Stimulated activated CD8-positive, alpha-beta memory T cell treated with anti-CD3 and anti-CD28 coated beads, Interleukin-7, amount 100 ng/mL, for 48 hours (primary cell): Measurements from ENCODE around the gene GALNT13.

Source experiments
- DNase-seq, 2 donors: peaks; one replicate each; pipeline ENCODE4 v3.0.0-alpha.2; 2020; ENCODE audit warnings: low read depth in 1 of 2; ENCODE audit errors: extremely low read depth in 1 of 2

Gene GALNT13

GRCh38 chr2:154289870-154290269 is 418.1 kb downstream of the GALNT13 start:
- no peak for DNase-seq

GRCh38 chr2:154291511-154291910 is 419.8 kb downstream of the GALNT13 start:
- DNase-seq, result no peak

- no peak for DNase-seq
Measured at GRCh38 chr2:154291927-154292326, 420.2 kb downstream of the GALNT13 start.

- DNase-seq, result no peak
Measured at GRCh38 chr2:154293864-154294263, 422.1 kb downstream of the GALNT13 start.

- DNase-seq, result no peak
Measured at GRCh38 chr2:154306266-154306970, 434.7 kb downstream of the GALNT13 start.

- DNase-seq, result no peak
Measured at GRCh38 chr2:154307007-154307406, 435.3 kb downstream of the GALNT13 start.

GRCh38 chr2:154324601-154325000 is 452.9 kb downstream of the GALNT13 start:
- no peak for DNase-seq

GRCh38 chr2:154329510-154329909 is 457.8 kb downstream of the GALNT13 start:
- no peak for DNase-seq

- no peak for DNase-seq
Measured at GRCh38 chr2:154331784-154332183, 460.1 kb downstream of the GALNT13 start.

- no peak for DNase-seq
Measured at GRCh38 chr2:154336201-154336600, 464.5 kb downstream of the GALNT13 start.

- DNase-seq, result no peak
Measured at GRCh38 chr2:154338352-154338967, 466.7 kb downstream of the GALNT13 start.

GRCh38 chr2:154343282-154343681 is 471.6 kb downstream of the GALNT13 start:
- no peak for DNase-seq

- DNase-seq, result no peak
Measured at GRCh38 chr2:154350911-154351310, 479.2 kb downstream of the GALNT13 start.

GRCh38 chr2:154361276-154361675 is 489.6 kb downstream of the GALNT13 start:
- no peak for DNase-seq

- DNase-seq, result no peak
Measured at GRCh38 chr2:154368153-154368552, 496.4 kb downstream of the GALNT13 start.

GRCh38 chr2:154370873-154371272 is 499.2 kb downstream of the GALNT13 start:
- no peak for DNase-seq

GRCh38 chr2:154374416-154374815 is 502.7 kb downstream of the GALNT13 start:
- no peak for DNase-seq

GRCh38 chr2:154375579-154375931 is 503.8 kb downstream of the GALNT13 start:
- no peak for DNase-seq

- DNase-seq, result no peak
Measured at GRCh38 chr2:154381931-154382794, 510.4 kb downstream of the GALNT13 start.

GRCh38 chr2:154386186-154386585 is 514.5 kb downstream of the GALNT13 start:
- no peak for DNase-seq

GRCh38 chr2:154391051-154391450 is 519.3 kb downstream of the GALNT13 start:
- DNase-seq, result no peak

- DNase-seq, result no peak
Measured at GRCh38 chr2:154392256-154392655, 520.5 kb downstream of the GALNT13 start.
